A549 treated with dexamethasone at 1 μM for 4 hours (cell line): Measurements from ENCODE around the gene CBFB. TPM values are rescaled to one million over a fixed set of nuclear protein-coding genes. Genes with fewer than 3 reads are reported as not detected.

ENCODE experiments used
- total RNA-seq: library from RNA; stranded (reverse); fragments of 200-300 nt; extraction: Qiagen RNA extraction; gene quantifications from 5 replicates; pipeline ENCODE4 v1.2.3, GENCODE V29; 2022

Gene CBFB
- 54.0 to 76.9 TPM (median 70.6 TPM) in 5 replicates for total RNA-seq

DNA sequence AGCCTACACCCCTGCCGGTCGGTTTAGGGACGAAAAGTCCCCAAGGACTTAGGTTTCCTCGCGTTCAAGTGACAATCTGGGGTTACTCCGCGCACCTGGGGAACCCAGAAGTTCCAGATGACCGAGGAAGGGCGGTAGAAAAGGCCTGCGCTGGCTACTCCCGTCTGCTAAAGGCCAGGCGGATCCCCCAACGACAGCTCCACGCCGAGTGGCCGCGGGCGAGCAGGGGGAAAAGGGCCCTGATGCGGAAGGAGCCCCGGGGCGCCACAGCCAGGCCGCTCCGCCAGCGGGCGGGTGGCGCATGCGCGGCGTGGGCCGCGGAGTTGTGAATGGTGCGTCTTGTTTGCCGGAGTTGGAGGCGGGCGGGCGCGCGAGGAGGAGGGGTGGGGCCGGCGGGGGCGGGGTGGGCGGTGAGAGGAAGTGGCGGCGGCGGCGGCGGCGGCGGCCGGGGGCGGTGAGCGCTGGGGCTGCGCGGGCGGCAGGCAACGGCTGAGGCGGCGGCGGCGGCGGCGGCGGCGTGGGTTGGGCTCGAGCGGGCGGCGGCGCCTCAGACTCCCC, at the start of gene CBFB:
TSS of gene CBFB (plus strand) at position 454 of the 558 bp plus-strand sequence. CDS start 259 bp downstream, outside the sequence.

DNA sequence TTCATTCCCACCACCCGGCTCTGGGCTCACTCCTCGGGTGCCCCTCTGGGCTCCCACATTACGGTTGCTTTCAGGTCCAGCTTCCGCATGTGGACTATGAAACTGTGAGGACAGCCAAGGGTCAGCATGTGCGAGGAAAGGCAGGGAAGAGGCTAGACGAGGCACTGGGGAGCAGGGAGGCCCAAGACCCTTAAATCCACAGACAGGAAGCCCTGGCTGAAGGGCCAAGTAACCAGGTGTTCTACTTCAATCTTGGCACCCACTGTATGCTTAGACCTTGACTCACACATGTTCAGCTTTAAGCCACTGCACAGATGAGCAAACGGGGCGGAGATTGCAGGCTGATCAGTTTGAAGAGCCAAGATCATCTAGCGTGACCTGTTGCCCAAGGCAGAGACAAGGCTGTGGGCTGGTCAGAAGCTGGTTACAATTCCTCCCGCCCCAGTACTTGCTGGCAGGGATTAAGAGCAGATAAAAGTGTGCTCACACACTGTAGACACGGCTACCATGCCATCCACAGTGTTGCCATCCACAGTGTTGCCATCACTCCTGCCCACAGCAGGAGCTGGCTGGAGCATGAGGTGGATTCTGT, 40.7 kb upstream of the CBFB start, which contains the start of gene CES4A:
TSS of gene CES4A (plus strand) at position 393 of the 592 bp plus-strand sequence. CDS start at position 577, 184 bp downstream.

DNA sequence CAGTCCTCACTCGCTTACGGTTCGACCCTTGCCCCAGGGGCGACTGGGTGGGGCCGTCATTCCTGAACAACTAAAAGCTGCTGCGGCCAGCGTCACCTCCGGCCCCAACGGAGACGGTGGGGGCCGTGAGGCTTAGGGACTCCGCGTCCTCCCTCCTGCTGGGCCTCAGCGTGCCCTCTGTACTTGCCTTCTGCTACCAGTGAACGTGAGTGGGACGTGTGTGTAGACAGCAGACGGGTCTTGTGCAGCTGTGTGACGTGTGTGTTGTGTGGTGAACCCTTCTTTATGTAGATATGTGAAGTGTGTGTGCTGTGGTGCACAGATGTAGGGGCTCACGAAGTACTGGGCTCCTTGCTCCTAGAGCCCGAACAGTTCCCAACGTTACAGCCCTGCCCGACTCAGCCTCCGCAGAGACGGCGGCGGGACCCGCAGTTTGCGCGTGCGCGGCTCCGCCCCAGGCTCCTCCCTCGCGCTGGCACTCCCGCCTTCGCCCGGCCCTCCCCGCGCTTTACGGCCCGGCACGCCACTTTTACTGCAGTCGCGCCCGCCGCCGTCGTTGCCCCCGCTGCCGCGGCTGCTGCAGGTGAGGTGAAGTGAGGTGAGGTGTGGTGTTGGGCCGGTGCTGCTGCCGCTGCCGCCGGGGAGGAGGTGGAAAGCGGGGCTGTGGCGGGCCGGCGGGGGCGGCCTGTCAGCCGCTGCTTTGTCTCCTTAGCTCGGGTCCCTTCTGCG, 80.6 kb downstream of the CBFB start, which contains the start of gene PHAF1:
TSS of gene PHAF1 (plus strand) at position 535 of the 729 bp plus-strand sequence. CDS start 235 bp downstream, outside the sequence.

Other genes starting within 250 kb of the CBFB start
- 0.05 to 0.08 TPM (median 0.07 TPM) in 3 of 5 replicates, not detected in the others for gene TERB1, start 227.6 kb upstream of the CBFB start, total RNA-seq
- 62.4 to 66.4 TPM (median 65.8 TPM) in 5 replicates for gene NAE1, start 198.2 kb upstream of the CBFB start, total RNA-seq
- 0.08 TPM in 1 of 5 replicates, not detected in the others for gene CA7, start 184.7 kb upstream of the CBFB start, total RNA-seq
- 5.2 to 9.7 TPM (median 7.0 TPM) in 5 replicates for gene PDP2, start 148.6 kb upstream of the CBFB start, total RNA-seq
- gene CDH16, start 110.3 kb upstream of the CBFB start, total RNA-seq = 7.7 to 11.6 TPM (median 9.9 TPM) in 5 replicates
- gene RRAD, start 103.6 kb upstream of the CBFB start, total RNA-seq = 64.4 to 86.4 TPM (median 77.1 TPM) in 5 replicates
- 146 to 179 TPM (median 172 TPM) in 5 replicates for gene CIAO2B, start 94.7 kb upstream of the CBFB start, total RNA-seq
- 31.4 to 42.9 TPM (median 38.4 TPM) in 5 replicates for gene CES2, start 93.6 kb upstream of the CBFB start, total RNA-seq
- 2.0 to 3.0 TPM (median 2.6 TPM) in 5 replicates for gene CES3, start 67.9 kb upstream of the CBFB start, total RNA-seq
- gene CES4A, start 40.6 kb upstream of the CBFB start, total RNA-seq = 3.1 to 6.7 TPM (median 4.7 TPM) in 5 replicates
- 24.4 to 28.0 TPM (median 26.4 TPM) in 5 replicates for gene PHAF1, start 80.8 kb downstream of the CBFB start, total RNA-seq
- 7.6 to 11.4 TPM (median 9.6 TPM) in 5 replicates for gene B3GNT9, start 121.8 kb downstream of the CBFB start, total RNA-seq
- 16.3 to 19.9 TPM (median 17.7 TPM) in 5 replicates for gene TRADD, start 130.8 kb downstream of the CBFB start, total RNA-seq
- gene FBXL8, start 130.8 kb downstream of the CBFB start, total RNA-seq = 4.8 to 9.2 TPM (median 6.8 TPM) in 5 replicates
- 9.6 to 17.0 TPM (median 14.8 TPM) in 5 replicates for gene HSF4, start 135.6 kb downstream of the CBFB start, total RNA-seq
- 95.9 to 112 TPM (median 105 TPM) in 5 replicates for gene NOL3, start 141.4 kb downstream of the CBFB start, total RNA-seq
- 4.4 to 8.0 TPM (median 6.2 TPM) in 5 replicates for gene MATCAP1, start 154.8 kb downstream of the CBFB start, total RNA-seq
- gene EXOC3L1, start 161.0 kb downstream of the CBFB start, total RNA-seq = 0.05 to 0.21 TPM (median 0.06 TPM) in 5 replicates
- gene E2F4, start 163.0 kb downstream of the CBFB start, total RNA-seq = 77.3 to 103 TPM (median 101 TPM) in 5 replicates
- 0.59 to 1.7 TPM (median 0.98 TPM) in 5 replicates for gene ELMO3, start 170.0 kb downstream of the CBFB start, total RNA-seq
- gene TMEM208, start 198.0 kb downstream of the CBFB start, total RNA-seq = 77.9 to 91.6 TPM (median 80.0 TPM) in 5 replicates
- gene FHOD1, start 218.3 kb downstream of the CBFB start, total RNA-seq = 31.3 to 53.0 TPM (median 49.4 TPM) in 5 replicates
- gene SLC9A5, start 219.8 kb downstream of the CBFB start, total RNA-seq = 0.87 to 1.7 TPM (median 1.4 TPM) in 5 replicates